GM23338 (cell line): ENCODE results near the gene AHI1. TPM values are rescaled to one million over a fixed set of nuclear protein-coding genes. Genes with fewer than 3 reads are reported as not detected.
"Not testable (repeated sequence)": the region's sequence is repeated elsewhere in the genome, so short reads cannot be mapped to it uniquely, and the experiment has no call there.

Source experiments
- ATAC-seq: fragments of 200-7000 bp; cut with Tn5 transposase; 3 replicates; pipeline ENCODE4 v1.9.1; 2020
- DNase-seq: peaks from one replicate; pipeline ENCODE4 v3.0.0-alpha.2; 2015; ENCODE audit warnings: low spot score
- H2AFZ ChIP-seq: fragments of 200-600 bp; sonication (generic); 2 replicates; pipeline ENCODE4 v1.8.0; 2016; ENCODE audit warnings: antibody characterized with exemption, mild to moderate bottlenecking, moderate library complexity
- H3F3A ChIP-seq: fragments of 200-600 bp; sonication (generic); replicated peaks from 2 replicates; pipeline ENCODE4 v1.8.0; 2017; ENCODE audit warnings: antibody characterized with exemption, mixed run types, low read depth
- H3K27ac ChIP-seq: fragments of 200-600 bp; sonication (generic); 2 replicates; pipeline ENCODE4 v1.6.1; 2016; ENCODE audit warnings: low read depth
- H3K27me3 ChIP-seq: fragments of 200-600 bp; sonication (generic); 2 replicates; pipeline ENCODE4 v1.8.0; 2016; ENCODE audit warnings: mild to moderate bottlenecking, mixed run types, moderate library complexity; ENCODE audit not compliant: insufficient read depth
- H3K36me3 ChIP-seq: fragments of 200-600 bp; sonication (generic); 2 replicates; pipeline ENCODE4 v1.8.0; 2016; ENCODE audit warnings: mild to moderate bottlenecking; ENCODE audit not compliant: insufficient read depth
- H3K4me1 ChIP-seq: fragments of 200-600 bp; sonication (generic); 2 replicates; pipeline ENCODE4 v1.8.0; 2016; ENCODE audit warnings: mild to moderate bottlenecking, moderate library complexity; ENCODE audit not compliant: insufficient read depth
- H3K4me2 ChIP-seq: fragments of 200-600 bp; sonication (generic); 2 replicates; pipeline ENCODE4 v1.7.1; 2017; ENCODE audit warnings: mixed run types
- H3K4me3 ChIP-seq: fragments of 200-600 bp; sonication (generic); 2 replicates; pipeline ENCODE4 v1.6.1; 2016; ENCODE audit warnings: mixed run types
- H3K79me2 ChIP-seq: fragments of 200-600 bp; sonication (generic); replicated peaks from 2 replicates; pipeline ENCODE4 v1.8.0; 2017; ENCODE audit warnings: mild to moderate bottlenecking; ENCODE audit not compliant: insufficient read depth
- H3K9me2 ChIP-seq: fragments of 200-600 bp; sonication (generic); 2 replicates; pipeline ENCODE4 v1.8.0; 2017; ENCODE audit not compliant: insufficient read depth
- H4K20me1 ChIP-seq: fragments of 200-600 bp; sonication (generic); replicated peaks from 2 replicates; pipeline ENCODE4 v1.8.0; 2017; ENCODE audit warnings: mild to moderate bottlenecking; ENCODE audit not compliant: insufficient read depth
- H3K27ac Mint-ChIP-seq: 2 replicates; pipeline ENCODE4 v1.8.0; 2020; ENCODE audit warnings: inconsistent platforms, mild to moderate bottlenecking, moderate library complexity, mixed read lengths
- H3K27me3 Mint-ChIP-seq: 3 replicates; pipeline ENCODE4 v1.8.0; 2022; ENCODE audit warnings: low read depth, mild to moderate bottlenecking, moderate library complexity, mixed read lengths, inconsistent platforms; ENCODE audit not compliant: insufficient read depth, poor library complexity
- H3K36me3 Mint-ChIP-seq: 3 replicates; pipeline ENCODE4 v1.8.0; 2021; ENCODE audit warnings: low read depth, mild to moderate bottlenecking, inconsistent platforms, moderate library complexity, mixed read lengths
- H3K4me1 Mint-ChIP-seq: 3 replicates; pipeline ENCODE4 v1.8.0; 2020; ENCODE audit warnings: mild to moderate bottlenecking, inconsistent platforms, mixed read lengths
- H3K4me3 Mint-ChIP-seq: 3 replicates; pipeline ENCODE4 v1.8.0; 2021; ENCODE audit warnings: moderate library complexity, mild to moderate bottlenecking, inconsistent platforms, mixed read lengths
- H3K9me3 Mint-ChIP-seq: 3 replicates; pipeline ENCODE4 v1.8.0; 2020; ENCODE audit warnings: moderate library complexity, mild to moderate bottlenecking, inconsistent platforms, mixed read lengths
- CREB1 ChIP-seq: fragments of 250-450 bp; sonication (Bioruptor Pico); IDR thresholded peaks from 2 replicates; pipeline ENCODE4 v1.5.0; 2020; ENCODE audit warnings: low read depth, mild to moderate bottlenecking, moderate library complexity
- ETS1 ChIP-seq: IDR thresholded peaks from 2 replicates; pipeline ENCODE4 v1.6.1; 2016; ENCODE audit warnings: antibody characterized with exemption
- EZH2 ChIP-seq: fragments of 200-600 bp; sonication (generic); IDR thresholded peaks from one replicate; pipeline ENCODE4 v1.8.0; 2017; ENCODE audit warnings: antibody characterized with exemption, mild to moderate bottlenecking, low read depth; ENCODE audit not compliant: unreplicated experiment
- EZH2phosphoT487 ChIP-seq: fragments of 200-600 bp; sonication (generic); IDR thresholded peaks from one replicate; pipeline ENCODE4 v1.8.1; 2018; ENCODE audit warnings: antibody characterized with exemption; ENCODE audit not compliant: unreplicated experiment
- JUNB ChIP-seq: IDR thresholded peaks from one replicate; pipeline ENCODE4 v1.6.1; 2016; ENCODE audit warnings: antibody characterized with exemption; ENCODE audit not compliant: unreplicated experiment
- NANOG ChIP-seq: IDR thresholded peaks from 2 replicates; pipeline ENCODE4 v1.6.1; 2016; ENCODE audit warnings: antibody characterized with exemption, borderline replicate concordance
- ZNF114 ChIP-seq: fragments of 250-450 bp; sonication (Bioruptor Pico); IDR thresholded peaks from 2 replicates; pipeline ENCODE4 v1.5.0; 2020; ENCODE audit warnings: mild to moderate bottlenecking, moderate library complexity
- polyA plus RNA-seq: library from polyadenylated mRNA; unstranded; fragments of >200 nt; fragmentation: Nextera tagmentation; extraction: Ambion mirVana; gene quantifications from 2 replicates; pipeline ENCODE4 v1.2.1, GENCODE V29; 2016
- total RNA-seq: library from RNA; depleted of rRNA; stranded (reverse); fragments of >200 nt; shearing (Covaris generic); gene quantifications from 2 replicates; pipeline ENCODE4 v1.2.3, GENCODE V29; 2014
- TF ChIP-seq, protein P1 (sequence below): IDR thresholded peaks from one replicate; pipeline ENCODE4 v1.6.1; 2018; ENCODE audit warnings: antibody characterized with exemption; ENCODE audit not compliant: unreplicated experiment

The AHI1 gene
- total and polyA plus RNA-seq, 2 experiments from 2014 or later = 19.8 to 72.9 TPM

DNA sequence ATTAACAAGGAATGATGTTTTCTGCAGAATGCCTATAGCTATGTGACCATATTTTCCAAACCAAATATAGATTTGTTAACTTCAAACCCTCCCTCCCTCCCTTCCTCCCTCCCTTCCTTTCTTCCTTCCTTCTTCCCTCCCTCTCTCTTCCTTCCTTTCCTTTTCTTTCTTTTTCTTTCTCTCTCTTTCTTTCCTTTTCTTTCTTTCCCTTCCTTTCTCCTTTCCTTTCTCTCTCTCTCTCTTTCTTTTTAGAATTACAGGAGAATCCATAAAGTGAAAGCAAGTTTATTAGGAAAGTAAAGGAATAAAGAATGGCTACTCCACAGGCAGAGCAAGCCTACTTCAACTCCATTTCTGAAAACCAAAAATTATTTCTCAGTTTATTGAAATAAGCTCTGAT, 153.0 kb downstream of the AHI1 start:
- Mint-ChIP-seq H3K4me1 (no peaks in the 10 kb centered on the region), H3K27me3 (no peaks in the 10 kb centered on the region), H3K27ac (no peak overlapping the region), H3K4me3 (no peak overlapping the region), H3K9me3 (no peaks in the 10 kb centered on the region), H3K36me3 (no peaks in the 10 kb centered on the region)
- no peak overlapping the region for H3K4me3 ChIP-seq
- DNase-seq (no peak), ATAC-seq (no peak)
- H3F3A ChIP-seq = no peaks in the 10 kb centered on the region
- H3K27ac ChIP-seq = no peak overlapping the region
- no peaks in the 10 kb centered on the region for H3K27me3 ChIP-seq
- no peaks in the 10 kb centered on the region for H4K20me1 ChIP-seq
- no peak overlapping the region for H3K4me2 ChIP-seq
- no peaks in the 10 kb centered on the region for H3K9me2 ChIP-seq
- TF ChIP-seq EZH2 = no peak
- TF ChIP-seq ZNF114 (CRISPR knock-in tag) = no peak
- no peak for TF ChIP-seq NANOG
- no peak for TF ChIP-seq ETS1
- no peak for TF ChIP-seq EZH2phosphoT487
- H3K79me2 ChIP-seq = no peaks in the 10 kb centered on the region
- H3K4me1 ChIP-seq = no peaks in the 10 kb centered on the region
- no peak overlapping the region for H2AFZ ChIP-seq
- H3K36me3 ChIP-seq = no peaks in the 10 kb centered on the region

DNA sequence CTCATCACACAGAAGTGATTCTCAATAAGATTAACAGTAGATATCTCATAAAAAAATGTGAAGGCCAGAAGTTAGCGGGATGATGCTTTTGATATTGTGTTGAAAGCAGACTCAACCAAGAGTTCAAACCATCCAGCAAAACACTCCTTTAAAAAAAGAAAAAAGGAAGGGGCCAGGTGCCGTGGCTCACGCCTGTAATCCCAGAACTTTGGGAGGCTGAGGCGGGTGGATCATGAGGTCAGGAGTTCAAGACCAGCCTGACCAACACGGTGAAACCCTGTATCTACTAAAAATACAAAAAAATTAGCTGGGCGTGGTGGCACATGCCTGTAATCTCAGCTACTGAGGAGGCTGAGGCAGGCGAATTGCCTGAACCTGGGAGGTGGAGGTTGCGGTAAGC, 157.6 kb downstream of the AHI1 start:
- H3F3A ChIP-seq, H3K4me2 ChIP-seq, H3K36me3 ChIP-seq, H3K4me1 ChIP-seq, H3K4me3 ChIP-seq, H3K79me2 ChIP-seq, H3K9me3 Mint-ChIP-seq, H3K9me2 ChIP-seq, H3K4me1 Mint-ChIP-seq, H3K27ac ChIP-seq, H2AFZ ChIP-seq, H3K27me3 Mint-ChIP-seq, H3K4me3 Mint-ChIP-seq, H3K36me3 Mint-ChIP-seq, H3K27ac Mint-ChIP-seq, DNase-seq, H4K20me1 ChIP-seq, H3K27me3 ChIP-seq, ATAC-seq: not testable (repeated sequence)

DNA sequence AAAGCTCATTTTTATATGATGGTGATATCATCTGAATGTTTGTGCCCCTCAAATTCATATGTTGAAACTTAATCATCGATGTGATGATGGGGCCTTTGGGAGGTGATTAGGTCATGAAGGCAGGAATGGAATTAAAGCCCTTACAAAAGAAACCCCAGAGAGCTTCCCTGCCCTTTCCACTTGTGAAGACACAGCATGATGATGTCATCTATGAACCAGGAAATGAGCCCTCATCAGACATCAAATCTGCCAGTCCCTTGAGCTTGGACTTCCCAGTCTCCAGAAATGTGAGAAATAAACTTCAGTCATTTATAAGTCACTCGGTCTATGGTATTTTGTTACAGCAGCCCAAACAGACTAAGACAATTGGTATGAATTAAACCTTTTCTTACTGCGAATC, 163.4 kb downstream of the AHI1 start:
- ATAC-seq (no peak), DNase-seq (no peak)
- Histone ChIP-seq H3K4me3 (no peak overlapping the region), H3K79me2 (no peaks in the 10 kb centered on the region), H3K27me3 (no peaks in the 10 kb centered on the region), H3K4me2 (no peak overlapping the region), H3F3A (no peaks in the 10 kb centered on the region), H3K27ac (no peak overlapping the region), H2AFZ (no peak overlapping the region), H4K20me1 (no peaks in the 10 kb centered on the region), H3K4me1 (no peaks in the 10 kb centered on the region), H3K9me2 (no peaks in the 10 kb centered on the region), H3K36me3 (no peaks in the 10 kb centered on the region)
- no peak overlapping the region for H3K4me3 Mint-ChIP-seq
- no peaks in the 10 kb centered on the region for H3K4me1 Mint-ChIP-seq
- H3K9me3 Mint-ChIP-seq = no peaks in the 10 kb centered on the region
- no peaks in the 10 kb centered on the region for H3K36me3 Mint-ChIP-seq
- H3K27me3 Mint-ChIP-seq = no peaks in the 10 kb centered on the region
- H3K27ac Mint-ChIP-seq = no peak overlapping the region
- TF ChIP-seq ETS1 (no peak), CREB1 (peak; percentile 8; the same call in 1 of the 2 replicates), NANOG (no peak), JUNB (no peak), ZNF114 (CRISPR knock-in tag) (no peak), EZH2 (no peak)
- TF ChIP-seq, protein P1, sequence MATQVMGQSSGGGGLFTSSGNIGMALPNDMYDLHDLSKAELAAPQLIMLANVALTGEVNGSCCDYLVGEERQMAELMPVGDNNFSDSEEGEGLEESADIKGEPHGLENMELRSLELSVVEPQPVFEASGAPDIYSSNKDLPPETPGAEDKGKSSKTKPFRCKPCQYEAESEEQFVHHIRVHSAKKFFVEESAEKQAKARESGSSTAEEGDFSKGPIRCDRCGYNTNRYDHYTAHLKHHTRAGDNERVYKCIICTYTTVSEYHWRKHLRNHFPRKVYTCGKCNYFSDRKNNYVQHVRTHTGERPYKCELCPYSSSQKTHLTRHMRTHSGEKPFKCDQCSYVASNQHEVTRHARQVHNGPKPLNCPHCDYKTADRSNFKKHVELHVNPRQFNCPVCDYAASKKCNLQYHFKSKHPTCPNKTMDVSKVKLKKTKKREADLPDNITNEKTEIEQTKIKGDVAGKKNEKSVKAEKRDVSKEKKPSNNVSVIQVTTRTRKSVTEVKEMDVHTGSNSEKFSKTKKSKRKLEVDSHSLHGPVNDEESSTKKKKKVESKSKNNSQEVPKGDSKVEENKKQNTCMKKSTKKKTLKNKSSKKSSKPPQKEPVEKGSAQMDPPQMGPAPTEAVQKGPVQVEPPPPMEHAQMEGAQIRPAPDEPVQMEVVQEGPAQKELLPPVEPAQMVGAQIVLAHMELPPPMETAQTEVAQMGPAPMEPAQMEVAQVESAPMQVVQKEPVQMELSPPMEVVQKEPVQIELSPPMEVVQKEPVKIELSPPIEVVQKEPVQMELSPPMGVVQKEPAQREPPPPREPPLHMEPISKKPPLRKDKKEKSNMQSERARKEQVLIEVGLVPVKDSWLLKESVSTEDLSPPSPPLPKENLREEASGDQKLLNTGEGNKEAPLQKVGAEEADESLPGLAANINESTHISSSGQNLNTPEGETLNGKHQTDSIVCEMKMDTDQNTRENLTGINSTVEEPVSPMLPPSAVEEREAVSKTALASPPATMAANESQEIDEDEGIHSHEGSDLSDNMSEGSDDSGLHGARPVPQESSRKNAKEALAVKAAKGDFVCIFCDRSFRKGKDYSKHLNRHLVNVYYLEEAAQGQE = no peak
